Right lung (tissue), 5 donors: ENCODE measurements around the gene SHROOM3. TPM values are rescaled to one million over a fixed set of nuclear protein-coding genes. Genes with fewer than 3 reads are reported as not detected.

Source experiments
- DNase-seq, 2 donors: peaks; one replicate each; pipeline ENCODE4 v3.0.0-alpha.2; 2013
- polyA plus RNA-seq, 5 donors: library from polyadenylated mRNA; unstranded; fragments of 120-200 nt; gene quantifications; one replicate each; pipeline versions ENCODE4 v1.2.1 to v1.2.3, GENCODE V29; 2013; ENCODE audit warnings: inconsistent platforms in 1 of 5, low replicate concordance in 1 of 5; ENCODE audit not compliant: insufficient read length in 5 of 5, insufficient read depth in 1 of 5

Gene SHROOM3
- polyA plus RNA-seq, 5 donors = 11.7 to 21.6 (median 14.5) TPM

DNA sequence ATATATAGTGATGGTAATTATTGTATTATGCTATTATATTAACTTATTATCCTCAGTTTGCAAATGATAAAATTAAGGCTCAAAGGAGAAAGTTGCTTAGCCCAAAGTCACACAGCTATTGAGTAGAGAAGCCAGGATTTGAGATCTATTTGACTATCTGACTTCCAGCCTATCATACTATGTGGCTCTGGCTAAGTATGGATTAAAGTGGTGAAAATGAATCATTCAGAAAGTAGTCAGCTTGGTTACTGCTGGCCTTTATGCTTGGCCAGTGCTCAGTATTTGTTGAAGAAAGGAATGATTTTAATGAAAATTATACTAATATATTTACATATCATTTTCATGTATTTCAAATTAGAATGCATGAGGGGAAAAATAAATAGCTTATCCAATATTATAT lies 219.8 kb downstream of the SHROOM3 start:
- DNase-seq = no peak

DNA sequence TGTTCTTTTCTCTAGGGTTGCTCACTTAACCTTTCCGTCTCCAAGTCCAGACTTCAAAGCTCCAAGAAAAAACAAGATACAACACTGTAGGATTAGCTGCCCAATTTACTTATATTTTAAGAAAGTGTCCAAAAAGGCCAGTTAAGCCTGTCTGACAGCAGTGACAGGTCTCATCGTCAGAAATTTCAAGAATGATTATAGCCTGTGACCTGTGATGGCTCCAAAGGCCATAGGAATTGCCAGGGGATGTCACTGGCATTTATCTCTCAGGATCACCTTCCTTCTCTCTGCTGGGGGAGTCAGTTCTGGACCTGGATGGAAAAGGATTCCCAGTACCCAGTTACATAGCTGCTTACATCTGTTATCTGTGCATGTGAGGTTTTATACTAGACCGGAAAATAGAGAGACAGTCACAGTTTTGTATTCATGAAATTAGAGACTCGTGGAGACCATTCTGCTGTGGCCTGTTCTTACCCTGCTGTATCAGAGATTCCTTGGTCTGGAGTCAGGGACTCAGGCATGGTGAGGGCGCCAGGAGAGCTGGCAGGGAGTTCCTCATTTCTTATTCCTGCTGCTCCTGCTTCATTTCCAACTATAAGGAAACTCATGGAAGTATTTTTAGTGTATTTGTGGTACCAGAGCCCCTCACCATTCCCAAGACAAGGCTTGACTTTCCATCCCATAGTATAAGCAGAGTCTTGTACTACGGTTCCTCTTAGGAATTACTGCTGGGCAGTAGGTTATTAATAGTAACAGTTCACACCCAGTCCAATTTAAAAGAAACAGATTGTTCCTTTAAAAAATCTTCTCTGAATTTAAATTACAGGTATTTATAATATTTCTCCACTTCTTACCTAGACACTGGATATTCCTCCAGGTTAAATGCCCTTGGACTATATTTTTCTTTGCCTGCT lies 220.8 kb downstream of the SHROOM3 start:
- no peak for DNase-seq

DNA sequence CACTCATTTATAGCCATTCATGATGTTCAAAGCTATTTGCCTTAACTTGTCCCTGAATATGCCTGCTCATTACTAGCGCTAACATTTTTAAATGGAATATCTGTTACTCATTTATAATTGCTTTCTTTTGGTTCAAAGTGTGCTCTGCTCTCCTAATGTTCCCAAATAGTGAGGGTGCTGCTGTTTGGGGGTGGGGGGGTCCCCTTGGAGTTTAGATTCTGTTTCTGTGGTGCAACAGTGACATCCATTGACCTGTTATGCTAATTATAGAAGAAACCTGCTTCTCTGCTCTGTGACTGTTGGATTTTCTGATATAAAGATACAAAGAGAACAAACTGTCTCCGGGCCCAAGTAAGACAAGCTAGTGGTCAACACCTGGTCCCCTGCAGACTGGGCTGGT lies 222.4 kb downstream of the SHROOM3 start:
- DNase-seq = no peak

DNA sequence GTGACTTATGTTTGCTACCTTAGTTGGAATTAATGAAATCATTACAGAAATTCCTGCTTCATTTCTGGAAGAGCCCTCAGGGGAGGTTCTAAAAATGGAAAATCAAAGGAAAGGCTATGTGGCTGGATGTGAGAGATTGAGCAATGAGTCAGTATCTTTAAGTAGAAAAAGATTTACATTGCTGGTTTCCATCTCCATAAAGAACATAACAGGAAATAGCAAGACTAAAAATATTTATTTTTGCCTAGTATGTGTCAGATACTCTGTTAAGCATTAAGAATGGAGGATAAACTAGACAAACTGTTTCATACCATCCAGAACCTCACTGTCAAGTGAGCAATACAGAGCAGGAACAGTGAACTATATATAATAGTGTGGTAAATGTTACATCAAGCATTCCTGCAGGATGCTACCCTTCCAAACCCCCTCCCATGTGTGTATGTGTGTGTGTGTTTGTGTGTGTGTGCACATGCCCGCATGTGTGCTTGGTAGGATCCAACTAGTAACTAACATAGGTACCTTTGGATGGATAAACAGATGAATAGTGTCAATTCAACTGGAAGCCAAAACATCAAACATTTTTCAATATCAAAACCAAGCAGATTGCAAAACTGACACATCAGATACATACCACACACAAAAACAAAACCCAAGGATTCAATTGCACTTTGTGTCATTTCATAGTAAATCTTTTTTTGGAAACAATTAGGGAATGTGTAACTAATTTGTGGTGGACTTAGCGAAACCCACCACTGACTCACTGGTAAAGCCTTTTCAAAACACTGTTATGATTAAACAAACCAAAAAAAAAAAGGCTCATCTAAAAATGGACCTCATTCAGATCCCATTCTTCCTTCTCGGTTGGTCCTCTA lies 223.4 kb downstream of the SHROOM3 start:
- no peak for DNase-seq

DNA sequence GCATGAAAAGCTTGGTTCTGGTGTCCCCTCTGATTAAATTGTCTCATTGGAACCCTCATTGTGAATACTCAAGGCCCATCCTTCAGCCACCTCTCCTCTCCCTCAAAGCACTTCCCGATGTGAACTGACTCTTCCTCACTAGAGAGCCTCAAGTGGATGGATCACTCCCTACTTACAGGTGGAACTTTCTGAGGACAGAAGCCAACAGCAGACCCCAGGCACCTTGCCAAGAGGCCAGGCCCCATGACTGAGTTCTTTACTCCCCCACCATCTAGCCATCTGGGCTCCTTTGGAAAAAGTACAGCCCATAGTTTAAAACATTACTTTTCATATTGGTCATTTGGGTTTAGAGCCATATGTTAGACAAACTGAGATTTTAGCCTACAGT lies 224.1 kb downstream of the SHROOM3 start:
- no peak for DNase-seq

DNA sequence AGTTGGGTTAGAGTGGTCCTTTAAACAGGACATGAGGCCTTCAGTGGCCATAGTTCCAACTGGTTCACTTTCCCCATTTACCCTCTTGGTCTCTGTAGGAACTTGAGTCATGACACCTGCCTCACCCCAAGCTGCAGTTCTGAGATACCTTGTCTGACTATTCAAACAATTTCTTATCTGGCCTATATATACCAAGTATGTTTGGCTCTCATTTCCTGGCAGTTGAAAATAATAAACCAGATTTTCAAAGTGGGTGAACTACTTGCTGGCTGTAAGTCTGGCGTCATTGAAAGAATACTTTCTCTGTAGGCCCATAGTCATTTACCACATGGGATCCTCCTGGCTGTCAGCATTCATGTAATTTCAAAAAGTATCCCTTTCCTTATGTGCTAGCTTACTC lies 228.8 kb downstream of the SHROOM3 start:
- no peak for DNase-seq

DNA sequence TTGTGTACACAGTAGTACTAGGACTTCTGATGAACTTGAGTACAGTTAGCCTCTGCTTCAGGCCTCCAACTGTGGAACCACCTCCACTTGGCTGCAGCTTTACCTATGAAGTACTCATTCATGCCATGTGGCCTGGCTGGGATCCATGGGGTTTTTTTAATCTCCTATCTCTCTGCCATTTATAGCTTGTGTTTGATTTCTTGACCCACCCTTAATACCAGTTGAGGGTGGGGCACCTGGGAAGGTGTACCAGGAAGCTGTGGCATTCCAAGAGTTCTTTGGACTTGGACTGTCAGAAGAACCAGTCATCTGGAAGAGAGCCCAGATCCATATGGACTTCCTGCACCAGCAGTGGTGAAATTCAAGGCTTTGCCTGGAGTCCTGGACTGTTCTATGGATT lies 230.1 kb downstream of the SHROOM3 start:
- no peak for DNase-seq

- DNase-seq = no peak
Measured at GRCh38 chr4:76665721-76666120, 230.7 kb downstream of the SHROOM3 start.

GRCh38 chr4:76666944-76667532 lies 232.0 kb downstream of the SHROOM3 start:
- no peak for DNase-seq

- DNase-seq = no peak
Measured at GRCh38 chr4:76670631-76671030, 235.6 kb downstream of the SHROOM3 start.

- DNase-seq = no peak
Measured at GRCh38 chr4:76673362-76673761, 238.3 kb downstream of the SHROOM3 start.

- no peak for DNase-seq
Measured at GRCh38 chr4:76674983-76675382, 240.0 kb downstream of the SHROOM3 start.

DNA sequence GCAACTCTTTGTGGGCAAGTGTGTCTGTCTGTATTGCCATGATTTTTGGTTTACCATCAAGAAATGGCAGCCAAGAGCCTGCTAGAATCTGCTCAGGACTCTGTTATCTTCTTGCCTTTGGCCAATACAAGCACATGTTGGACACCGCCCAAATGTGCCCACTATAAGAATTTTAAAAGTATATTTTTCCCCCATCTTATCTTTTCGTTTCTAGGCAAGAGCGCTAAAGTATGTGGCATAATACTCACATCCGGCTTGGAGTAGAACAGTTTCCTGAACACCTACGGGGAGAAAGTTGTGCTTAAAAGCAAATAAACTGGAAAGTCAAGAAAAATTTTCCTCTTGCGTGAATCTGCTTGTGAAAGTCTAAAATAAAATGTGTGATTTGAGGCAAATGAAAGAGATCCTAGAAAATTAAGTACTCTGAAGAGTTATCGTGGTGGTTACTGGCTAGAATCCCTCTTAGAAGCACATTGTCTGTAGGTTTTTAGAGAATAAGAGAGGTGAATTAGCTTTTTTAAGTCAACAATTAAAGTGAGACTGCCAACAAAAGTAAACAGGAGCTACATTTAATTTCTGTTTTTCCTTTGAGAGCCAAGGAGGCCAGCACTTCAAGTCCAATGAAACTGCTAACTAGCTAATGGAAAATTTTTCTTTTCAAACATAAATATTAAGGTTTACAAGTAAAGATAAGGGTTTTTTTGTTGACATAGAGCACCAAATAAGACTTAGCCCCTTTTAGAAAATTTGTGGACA lies 242.7 kb downstream of the SHROOM3 start:
- peak in 1 of 2 donors; percentile 24 for DNase-seq

DNA sequence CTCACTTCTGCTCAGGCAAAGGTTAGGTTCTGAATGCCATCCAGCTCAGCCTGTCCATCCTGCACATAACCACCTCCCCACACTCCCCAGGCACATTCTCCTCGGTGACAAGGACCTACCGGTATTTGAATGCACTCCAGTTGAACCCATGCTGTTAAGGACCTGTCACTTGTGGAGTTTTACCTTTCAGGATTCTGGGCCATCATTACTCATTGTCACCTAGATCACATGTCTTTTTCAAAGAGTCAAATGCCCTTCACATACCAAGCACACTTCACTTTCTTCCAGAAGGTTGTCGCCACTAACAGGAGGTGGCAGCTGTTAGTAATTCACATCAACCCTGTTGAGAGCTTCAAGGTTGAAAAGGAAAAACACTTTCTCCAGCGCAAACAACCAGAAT lies 244.7 kb downstream of the SHROOM3 start:
- DNase-seq = no peak

DNA sequence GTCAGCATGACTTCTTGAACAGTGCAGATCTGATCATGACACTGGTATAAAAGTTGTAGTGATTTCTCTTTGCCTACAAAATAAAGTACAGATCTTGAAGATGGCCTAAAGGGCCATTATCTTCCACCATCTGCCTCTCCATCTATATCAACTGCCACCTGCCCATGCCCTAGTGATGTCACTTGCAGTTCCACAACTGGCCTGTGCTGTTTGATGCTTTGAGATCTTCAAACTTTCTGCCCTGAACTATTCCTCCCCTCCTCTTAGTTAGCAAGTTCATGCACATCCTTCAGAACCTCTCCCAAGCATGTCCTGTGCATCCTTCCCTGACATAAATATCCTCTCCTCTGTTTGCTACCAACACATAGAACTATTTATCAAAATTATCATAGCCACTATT lies 245.9 kb downstream of the SHROOM3 start:
- DNase-seq = no peak

GRCh38 chr4:76681996-76682395 lies 247.0 kb downstream of the SHROOM3 start:
- DNase-seq = no peak

DNA sequence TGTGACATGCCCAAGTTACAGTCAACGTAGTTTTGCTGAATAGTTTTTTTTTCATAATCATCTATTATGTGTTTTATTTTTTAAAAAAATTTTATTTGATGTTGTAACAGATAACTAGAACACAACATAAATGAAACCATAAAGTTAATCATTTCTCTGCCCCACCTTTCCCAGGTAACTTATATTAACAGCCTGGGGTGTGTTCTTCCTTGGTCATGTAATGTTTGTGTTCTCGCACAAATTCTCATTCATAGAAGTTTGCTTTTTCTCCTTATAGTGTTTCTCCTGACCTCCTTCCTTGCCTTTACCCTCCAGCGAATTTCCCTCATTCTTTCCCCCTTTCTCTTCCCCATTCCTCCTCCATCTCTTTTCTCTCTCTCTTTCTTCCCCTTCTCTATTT lies 248.1 kb downstream of the SHROOM3 start:
- no peak for DNase-seq

DNA sequence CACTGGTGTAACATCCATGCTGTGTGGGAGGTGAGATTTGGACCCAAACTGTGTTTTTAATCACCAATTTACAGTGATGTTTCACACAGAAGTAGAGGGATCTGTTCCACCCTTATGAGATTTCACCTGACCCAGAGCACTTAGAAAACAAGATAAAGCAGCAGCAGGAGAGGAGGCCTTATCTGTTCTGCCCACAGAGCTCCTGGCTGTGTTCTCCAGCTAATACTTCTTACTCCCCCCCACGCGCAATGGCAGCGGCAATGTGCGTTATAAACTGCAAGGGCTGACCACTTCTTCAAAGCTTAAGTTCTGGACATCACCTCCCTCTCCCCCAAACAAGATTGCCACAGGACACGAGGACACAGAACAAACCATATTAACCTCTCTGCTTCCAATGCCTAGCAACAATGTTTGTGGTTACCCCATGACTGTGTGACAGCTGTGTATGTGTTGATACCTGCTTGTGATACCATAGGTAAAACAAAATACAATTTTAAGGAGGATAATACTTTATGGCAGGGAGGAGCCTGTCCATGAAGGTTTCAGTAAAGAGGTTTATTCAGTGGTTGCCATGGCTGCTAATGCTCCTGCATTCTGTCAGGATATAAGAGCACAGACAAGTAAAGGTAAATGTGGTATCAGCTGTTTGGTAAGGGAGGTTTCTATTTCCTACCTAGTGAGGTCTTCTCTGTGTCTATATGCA lies 252.9 kb downstream of the SHROOM3 start:
- no peak for DNase-seq

GRCh38 chr4:76688619-76689144 lies 253.7 kb downstream of the SHROOM3 start:
- DNase-seq = no peak

GRCh38 chr4:76689145-76689817 lies 254.3 kb downstream of the SHROOM3 start:
- peak in 1 of 2 donors; percentile 36 for DNase-seq
